DMS 273 (cell line): Measurements from ENCODE around the gene GNAQ.

Experiments
- DNase-seq: peaks from one replicate; lab custom pipeline; 2025; ENCODE audit not compliant: unreplicated experiment; lab: John Stamatoyannopoulos, UW

Gene GNAQ

DNA sequence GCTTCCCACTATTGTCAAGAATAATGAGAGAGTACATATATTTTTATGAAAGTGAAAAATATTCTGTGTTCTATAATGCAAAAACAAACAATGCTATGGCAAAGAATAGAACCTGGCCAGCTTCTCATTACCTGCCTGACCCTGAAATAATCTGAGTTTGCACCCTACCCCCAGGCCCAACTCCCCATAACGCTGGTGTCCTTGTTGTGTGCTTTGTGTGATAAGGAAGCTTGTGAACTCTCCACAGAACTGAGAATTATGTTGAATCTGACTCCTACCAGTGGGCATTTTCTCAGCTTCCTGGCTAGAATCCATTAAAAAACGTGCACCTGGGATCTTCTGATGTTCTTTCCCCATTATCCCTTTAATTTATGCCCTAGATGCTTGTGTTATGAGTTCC is 205.5 kb downstream of the GNAQ start:
- DNase-seq: no peak

GRCh38 chr9:77825361-77825760 is 206.2 kb downstream of the GNAQ start:
- DNase-seq: no peak

DNA sequence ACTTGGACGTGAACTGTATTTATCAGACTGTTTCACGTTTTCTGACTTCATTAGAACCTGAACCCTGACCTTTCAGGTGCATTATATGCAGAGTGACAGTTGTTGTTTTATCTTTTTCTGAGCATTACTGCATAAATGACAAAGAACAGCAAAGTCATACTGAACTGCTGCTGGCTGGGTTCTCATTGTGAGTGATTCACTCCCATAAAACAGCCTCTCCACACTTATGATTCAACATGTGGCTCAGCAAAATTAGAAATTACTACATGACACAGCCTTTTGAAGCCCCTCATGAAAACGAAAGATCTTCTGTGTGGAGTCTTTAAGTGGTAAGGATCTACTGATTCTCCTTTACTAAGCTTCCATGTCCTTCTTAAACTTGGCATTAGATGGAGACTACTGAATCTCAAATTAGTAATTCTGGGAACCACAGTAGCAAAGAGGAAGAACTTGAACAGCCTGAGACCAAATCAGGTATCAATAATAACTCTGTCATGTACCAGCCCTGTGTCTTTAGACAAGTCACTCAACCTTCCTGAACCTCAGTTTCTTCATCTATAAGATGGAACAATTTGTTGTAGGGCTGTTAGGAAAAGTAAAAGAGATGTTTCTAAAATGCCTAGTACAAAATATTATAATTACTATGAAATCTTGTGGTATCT is 211.2 kb downstream of the GNAQ start:
- DNase-seq: no peak

GRCh38 chr9:77819657-77820056 is 212.0 kb downstream of the GNAQ start:
- no peak for DNase-seq

GRCh38 chr9:77817590-77818311 is 213.9 kb downstream of the GNAQ start:
- no peak for DNase-seq

- DNase-seq: no peak
Measured at GRCh38 chr9:77816641-77817341, 214.8 kb downstream of the GNAQ start.

- DNase-seq: no peak
Measured at GRCh38 chr9:77815260-77815659, 216.4 kb downstream of the GNAQ start.

- no peak for DNase-seq
Measured at GRCh38 chr9:77811832-77812231, 219.8 kb downstream of the GNAQ start.

GRCh38 chr9:77810637-77811119 is 220.9 kb downstream of the GNAQ start:
- DNase-seq: no peak

GRCh38 chr9:77810047-77810446 is 221.6 kb downstream of the GNAQ start:
- no peak for DNase-seq

DNA sequence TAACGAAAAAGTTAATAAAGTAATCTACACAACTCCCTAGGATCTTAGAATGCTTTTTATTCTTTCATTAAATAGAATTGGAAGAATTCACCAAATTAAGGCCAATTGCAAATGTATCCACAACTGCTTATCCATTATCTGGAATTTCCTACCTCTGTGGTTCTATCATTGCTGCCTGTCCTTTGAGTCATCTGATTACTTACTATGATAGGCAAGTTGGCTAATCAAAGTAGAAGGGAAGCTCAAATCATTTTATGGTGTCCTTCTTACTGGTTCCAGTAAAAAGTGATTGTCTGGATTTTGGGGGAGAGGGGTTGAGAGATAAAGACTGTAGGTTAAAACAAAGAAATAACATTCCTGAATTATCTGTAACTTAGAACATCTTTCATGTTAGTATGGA is 222.1 kb downstream of the GNAQ start:
- DNase-seq: no peak

GRCh38 chr9:77808751-77809081 is 222.9 kb downstream of the GNAQ start:
- DNase-seq: no peak

DNA sequence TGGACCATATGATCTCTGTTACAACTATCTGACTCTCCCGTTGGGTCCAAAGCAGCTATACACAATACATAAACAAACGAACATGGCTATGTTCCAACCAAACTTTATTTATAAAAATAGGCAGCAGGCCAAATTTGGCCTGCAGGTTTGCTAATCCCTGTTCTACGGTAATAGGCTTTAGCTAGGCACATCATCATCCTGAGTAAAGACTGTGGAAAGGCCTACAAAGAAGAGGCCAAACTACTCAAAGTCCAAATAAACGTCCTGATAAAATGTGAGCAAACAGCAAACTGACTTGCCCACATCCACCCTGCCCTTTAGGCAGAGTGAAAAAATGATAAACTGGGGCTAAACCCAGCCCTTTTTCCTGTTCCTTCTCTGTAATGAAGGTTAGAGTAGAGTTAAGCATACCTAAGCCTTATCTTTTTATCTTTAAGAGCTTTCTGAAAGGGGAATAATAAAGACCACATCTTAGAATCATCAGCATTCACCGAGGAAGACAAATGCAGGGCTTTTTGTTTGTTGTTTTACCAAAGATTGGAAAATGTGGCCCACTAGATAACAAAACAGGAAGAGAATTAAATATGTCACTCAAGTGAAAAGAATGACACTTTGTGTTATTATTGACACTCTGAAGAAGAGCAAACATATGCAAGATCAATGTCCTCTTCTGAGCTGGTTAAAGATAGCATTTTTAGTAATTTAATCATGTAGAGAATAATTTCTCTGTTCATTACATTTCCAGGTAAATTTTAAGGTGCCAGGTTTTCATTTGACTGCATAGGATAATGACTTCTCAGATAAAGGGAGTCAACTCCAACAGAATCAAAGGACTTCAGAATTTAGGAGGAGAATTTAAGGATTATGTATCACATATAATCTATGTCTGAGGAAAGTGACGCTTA is 223.5 kb downstream of the GNAQ start:
- no peak for DNase-seq

DNA sequence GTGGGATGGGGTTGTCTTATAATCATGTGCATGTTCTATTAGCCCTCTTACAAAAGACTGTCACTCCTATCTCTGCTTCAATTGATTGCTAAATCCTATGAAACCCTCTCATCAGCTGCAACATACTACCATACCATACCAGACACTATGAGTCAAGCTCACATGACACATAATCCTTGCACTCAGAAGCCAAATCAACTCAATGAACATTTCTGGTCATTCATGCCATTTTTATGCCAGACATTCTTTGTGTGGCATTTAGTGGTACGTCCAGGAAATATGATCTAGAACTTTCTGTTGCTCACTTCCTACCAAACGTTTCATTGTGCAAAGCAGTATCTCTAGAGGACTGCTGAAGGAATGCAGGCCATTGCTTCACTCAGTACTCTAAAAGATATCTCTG is 224.3 kb downstream of the GNAQ start:
- no peak for DNase-seq

DNA sequence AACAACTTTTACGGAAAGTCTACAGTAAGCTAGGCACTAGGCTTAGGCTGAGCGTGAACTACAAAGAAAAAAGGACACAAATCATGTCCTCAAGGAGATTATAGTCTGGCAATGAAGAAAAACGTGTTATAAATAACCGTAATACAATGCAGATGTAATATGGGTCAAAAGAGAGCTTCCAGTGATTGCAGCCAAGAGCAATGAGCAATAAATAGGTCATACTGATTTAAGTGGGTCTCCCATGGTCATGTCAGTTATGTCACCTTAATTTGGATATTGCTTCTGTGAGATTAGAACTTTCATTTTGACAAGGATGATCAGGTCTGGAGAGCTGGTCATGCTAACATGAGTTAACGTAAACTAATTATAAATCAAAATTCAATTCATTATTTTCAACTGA is 224.9 kb downstream of the GNAQ start:
- DNase-seq: no peak

DNA sequence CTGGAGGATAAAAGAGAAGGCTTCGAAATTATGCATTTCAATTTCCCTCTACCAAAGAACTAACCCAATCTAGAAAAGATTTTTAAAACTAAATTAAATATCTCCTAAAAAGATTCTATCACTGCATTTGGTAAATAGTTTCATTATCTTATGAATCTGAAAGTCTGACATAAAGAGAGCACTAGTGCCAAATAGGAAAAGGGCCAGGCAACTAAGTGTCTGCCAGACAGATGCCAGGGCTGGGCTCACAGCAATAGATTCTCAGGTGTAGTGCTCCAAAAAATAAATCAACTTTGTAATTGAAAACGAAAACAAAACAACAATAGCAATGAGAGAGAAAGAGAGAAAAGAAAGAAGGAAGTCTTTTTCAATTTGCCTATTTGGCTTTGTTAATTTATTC is 225.8 kb downstream of the GNAQ start:
- DNase-seq: no peak

GRCh38 chr9:77803423-77803822 is 228.2 kb downstream of the GNAQ start:
- DNase-seq: no peak

DNA sequence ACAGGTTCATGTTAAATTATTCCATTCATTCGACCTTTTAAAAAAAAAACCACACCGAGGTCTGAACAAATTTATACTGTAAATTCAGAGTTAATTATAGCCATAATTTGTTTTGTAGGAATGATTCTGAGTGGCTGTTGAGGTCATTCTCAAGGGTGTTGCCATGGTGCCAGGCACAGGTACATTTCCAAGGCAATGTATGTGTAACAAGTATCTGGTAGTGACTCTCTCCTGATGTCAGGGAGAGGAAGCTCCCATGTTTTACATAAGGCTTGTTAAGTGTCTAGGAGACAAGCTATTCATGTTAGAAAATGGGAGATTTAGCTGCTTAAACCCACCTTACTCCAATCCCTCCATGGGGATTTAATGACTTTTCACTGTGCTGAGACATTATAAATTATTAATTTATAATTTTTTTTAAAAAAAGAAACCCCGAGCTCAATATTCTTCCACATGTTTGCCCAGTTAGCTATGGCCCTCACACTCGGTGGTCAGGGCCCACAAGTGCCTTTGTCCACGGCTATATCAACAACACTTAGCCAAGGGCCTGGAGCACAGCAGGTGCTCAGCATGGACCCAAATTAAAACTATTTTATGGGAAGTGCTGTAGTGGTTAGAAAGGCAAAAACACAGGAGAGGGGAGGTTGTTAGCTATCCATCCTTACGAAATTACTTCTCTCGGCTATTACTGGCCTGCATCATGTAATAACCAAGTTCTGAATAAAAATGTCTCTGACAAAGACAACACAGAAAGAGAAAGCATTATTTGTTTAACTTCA is 228.9 kb downstream of the GNAQ start:
- no peak for DNase-seq

DNA sequence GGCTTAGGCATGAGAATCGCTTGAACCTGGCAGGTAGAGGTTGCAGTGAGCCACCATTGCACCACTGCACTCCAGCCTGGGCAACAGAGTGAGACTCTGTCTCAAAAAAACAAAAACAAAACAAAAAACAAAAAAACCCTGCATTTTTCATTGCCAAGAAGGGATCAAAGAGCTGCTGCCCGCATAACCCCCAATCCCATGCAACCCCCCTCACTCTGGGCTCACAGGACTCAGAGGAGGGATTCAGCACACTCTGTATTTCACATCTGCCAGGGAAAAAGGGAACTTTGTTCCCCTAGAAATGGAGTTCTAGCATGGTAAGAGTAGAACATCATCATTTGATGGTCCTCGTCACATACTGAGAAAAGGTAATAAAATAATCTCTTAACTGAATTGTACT is 229.5 kb downstream of the GNAQ start:
- no peak for DNase-seq

- DNase-seq: no peak
Measured at GRCh38 chr9:77800924-77801551, 230.6 kb downstream of the GNAQ start.
